Activated naive CD4-positive, alpha-beta T cell treated with anti-CD3 and anti-CD28 coated beads, Interleukin-2, amount 50 U/mL, for 72 hours (primary cell): Measurements from ENCODE around the gene CCSAP. TPM values are rescaled to one million over a fixed set of nuclear protein-coding genes. Genes with fewer than 3 reads are reported as not detected.
"Not testable (repeated sequence)": the region's sequence is repeated elsewhere in the genome, so short reads cannot be mapped to it uniquely, and the experiment has no call there.

Source experiments
- ATAC-seq, 2 donors: fragments of 150-1000 bp; cut with Tn5 transposase; 2 replicates each; pipeline ENCODE4 v1.10.0; 2021; ENCODE audit warnings: mild to moderate bottlenecking in 2 of 2, moderate library complexity in 2 of 2
- DNase-seq, 2 donors: peaks; one replicate each; pipeline ENCODE4 v3.0.0; 2021 to 2022; ENCODE audit warnings: low spot score in 2 of 2
- H3K27ac Mint-ChIP-seq, 2 donors: one replicate each; pipeline ENCODE4 v1.8.0; 2022; ENCODE audit warnings: mild to moderate bottlenecking in 2 of 2, mixed read lengths in 2 of 2
- H3K36me3 Mint-ChIP-seq, 2 donors: one replicate each; pipeline ENCODE4 v1.8.0; 2022; ENCODE audit warnings: mixed read lengths in 2 of 2
- H3K9me3 Mint-ChIP-seq, 2 donors: one replicate each; pipeline ENCODE4 v1.8.0; 2022; ENCODE audit warnings: mixed read lengths in 2 of 2
- total RNA-seq, 2 donors: library from RNA; stranded (reverse); gene quantifications; one replicate each; pipeline ENCODE4 v1.2.3, GENCODE V29; 2022

CCSAP gene
- 10 to 100 TPM in 1 of 2 donors, 1 to 10 TPM in 1; 5.9 to 11.4 TPM for total RNA-seq

- peaks cover 6 to 24% of the 10 kb centered on the region in 2 donors for H3K36me3 Mint-ChIP-seq
- peak; percentile 34 to 50 for ATAC-seq
Measured at GRCh38 chr1:229342656-229343569, at the start of gene CCSAP. Gene CCSAP (minus strand): TSS chr1:229343047. CDS start chr1:229342465, 582 bp downstream.

GRCh38 chr1:229390130-229390529 lies 47.3 kb upstream of the CCSAP start:
- Mint-ChIP-seq H3K27ac (no peak overlapping the region), H3K36me3 (no peaks in the 10 kb centered on the region), H3K9me3 (no peaks in the 10 kb centered on the region)
- no peak for DNase-seq
- no peak for ATAC-seq

More at GRCh38 chr1:229342656-229343569, at the start of gene CCSAP:
- Mint-ChIP-seq H3K9me3 (peaks cover 0 to 8% of the 10 kb centered on the region in 2 donors), H3K27ac (peak within 1 kb of the TSS; percentile 41 to 84)
- peak in 1 of 2 donors; percentile 54 for DNase-seq

GRCh38 chr1:229388897-229389580 lies 46.2 kb upstream of the CCSAP start:
- no peaks in the 10 kb centered on the region for H3K36me3 Mint-ChIP-seq
- DNase-seq (no peak), ATAC-seq (no peak)
- no peak overlapping the region for H3K27ac Mint-ChIP-seq
- H3K9me3 Mint-ChIP-seq = no peaks in the 10 kb centered on the region

GRCh38 chr1:229385853-229386456 lies 43.1 kb upstream of the CCSAP start:
- ATAC-seq (no peak), DNase-seq (no peak)
- H3K9me3 Mint-ChIP-seq = no peaks in the 10 kb centered on the region
- no peaks in the 10 kb centered on the region for H3K36me3 Mint-ChIP-seq
- H3K27ac Mint-ChIP-seq = no peak overlapping the region

GRCh38 chr1:229384822-229385221 lies 42.0 kb upstream of the CCSAP start:
- ATAC-seq (no peak), DNase-seq (no peak)
- Mint-ChIP-seq H3K9me3 (no peaks in the 10 kb centered on the region), H3K27ac (no peak overlapping the region), H3K36me3 (no peaks in the 10 kb centered on the region)

GRCh38 chr1:229383961-229384360 lies 41.1 kb upstream of the CCSAP start:
- no peaks in the 10 kb centered on the region for H3K36me3 Mint-ChIP-seq
- H3K9me3 Mint-ChIP-seq = no peaks in the 10 kb centered on the region
- no peak for ATAC-seq
- DNase-seq = no peak
- no peak overlapping the region for H3K27ac Mint-ChIP-seq

GRCh38 chr1:229383188-229383587 lies 40.3 kb upstream of the CCSAP start:
- Mint-ChIP-seq H3K36me3 (no peaks in the 10 kb centered on the region), H3K27ac (no peak overlapping the region), H3K9me3 (no peaks in the 10 kb centered on the region)
- no peak for ATAC-seq
- no peak for DNase-seq

- no peaks in the 10 kb centered on the region for H3K9me3 Mint-ChIP-seq
- no peak overlapping the region for H3K27ac Mint-ChIP-seq
- H3K36me3 Mint-ChIP-seq = no peaks in the 10 kb centered on the region
- DNase-seq = no peak
- ATAC-seq = no peak
Measured at GRCh38 chr1:229381234-229381633, 38.4 kb upstream of the CCSAP start.

- DNase-seq (no peak), ATAC-seq (no peak)
- no peaks in the 10 kb centered on the region for H3K36me3 Mint-ChIP-seq
- H3K27ac Mint-ChIP-seq = no peak overlapping the region
- H3K9me3 Mint-ChIP-seq = no peaks in the 10 kb centered on the region
Measured at GRCh38 chr1:229380536-229381160, 37.8 kb upstream of the CCSAP start.

- no peak overlapping the region for H3K27ac Mint-ChIP-seq
- H3K36me3 Mint-ChIP-seq = no peaks in the 10 kb centered on the region
- no peaks in the 10 kb centered on the region for H3K9me3 Mint-ChIP-seq
- no peak for DNase-seq
- no peak for ATAC-seq
Measured at GRCh38 chr1:229379846-229380245, 37.0 kb upstream of the CCSAP start.

- no peaks in the 10 kb centered on the region for H3K9me3 Mint-ChIP-seq
- H3K36me3 Mint-ChIP-seq = no peaks in the 10 kb centered on the region
- DNase-seq (no peak), ATAC-seq (no peak)
- H3K27ac Mint-ChIP-seq = no peak overlapping the region
Measured at GRCh38 chr1:229378586-229379367, 35.9 kb upstream of the CCSAP start.

- H3K9me3 Mint-ChIP-seq, ATAC-seq: not testable (repeated sequence)
Measured at GRCh38 chr1:229378035-229378434, 35.2 kb upstream of the CCSAP start.

GRCh38 chr1:229377429-229377828 lies 34.6 kb upstream of the CCSAP start:
- no peak overlapping the region for H3K27ac Mint-ChIP-seq
- no peaks in the 10 kb centered on the region for H3K9me3 Mint-ChIP-seq
- DNase-seq = no peak
- H3K36me3 Mint-ChIP-seq = no peaks in the 10 kb centered on the region
- no peak for ATAC-seq

More at GRCh38 chr1:229378035-229378434, 35.2 kb upstream of the CCSAP start:
- not testable (repeated sequence) for H3K36me3 Mint-ChIP-seq, H3K27ac Mint-ChIP-seq, DNase-seq

- no peaks in the 10 kb centered on the region for H3K36me3 Mint-ChIP-seq
- no peaks in the 10 kb centered on the region for H3K9me3 Mint-ChIP-seq
- DNase-seq = no peak
- no peak for ATAC-seq
- no peak overlapping the region for H3K27ac Mint-ChIP-seq
Measured at GRCh38 chr1:229376521-229376920, 33.7 kb upstream of the CCSAP start.

GRCh38 chr1:229374485-229374884 lies 31.6 kb upstream of the CCSAP start:
- DNase-seq (no peak), ATAC-seq (no peak)
- H3K27ac Mint-ChIP-seq = no peak overlapping the region
- H3K9me3 Mint-ChIP-seq = no peaks in the 10 kb centered on the region
- no peaks in the 10 kb centered on the region for H3K36me3 Mint-ChIP-seq

- ATAC-seq (no peak), DNase-seq (no peak)
- Mint-ChIP-seq H3K36me3 (no peaks in the 10 kb centered on the region), H3K27ac (no peak overlapping the region), H3K9me3 (no peaks in the 10 kb centered on the region)
Measured at GRCh38 chr1:229373395-229373794, 30.5 kb upstream of the CCSAP start.
